ENCODE results near the gene MID1.

The MID1 gene

DNA sequence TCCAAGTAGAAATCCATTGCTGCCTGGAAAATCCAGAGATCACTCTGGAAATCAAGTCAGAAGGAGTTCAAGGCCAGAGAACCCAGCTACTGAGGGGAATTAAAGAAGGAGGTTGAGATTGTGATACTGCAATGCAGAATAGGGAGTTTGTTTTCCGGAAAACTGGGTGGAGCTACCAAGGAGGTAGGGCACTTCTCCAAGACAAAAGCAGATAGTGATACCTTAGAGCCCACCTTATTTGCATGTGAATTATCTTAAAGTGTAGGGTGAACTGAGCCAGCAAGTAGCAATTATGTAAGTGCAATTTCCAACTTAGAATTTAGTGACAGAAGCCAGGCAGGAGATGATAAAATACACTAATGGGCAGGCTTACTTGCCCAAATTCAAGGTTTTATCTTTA, 178.9 kb downstream of the MID1 start:
- no peak for DNase-seq (ENCODE audit: low read depth in 2 of 2)

- no peak for DNase-seq (ENCODE audit: low read depth in 2 of 2)
Measured at GRCh38 chrX:10433296-10433965, 187.0 kb downstream of the MID1 start.

- no peak for DNase-seq (ENCODE audit: low read depth in 2 of 2)
Measured at GRCh38 chrX:10429908-10430307, 190.5 kb downstream of the MID1 start.

- DNase-seq (ENCODE audit: low read depth in 2 of 2) = no peak
Measured at GRCh38 chrX:10427249-10427648, 193.1 kb downstream of the MID1 start.

DNA sequence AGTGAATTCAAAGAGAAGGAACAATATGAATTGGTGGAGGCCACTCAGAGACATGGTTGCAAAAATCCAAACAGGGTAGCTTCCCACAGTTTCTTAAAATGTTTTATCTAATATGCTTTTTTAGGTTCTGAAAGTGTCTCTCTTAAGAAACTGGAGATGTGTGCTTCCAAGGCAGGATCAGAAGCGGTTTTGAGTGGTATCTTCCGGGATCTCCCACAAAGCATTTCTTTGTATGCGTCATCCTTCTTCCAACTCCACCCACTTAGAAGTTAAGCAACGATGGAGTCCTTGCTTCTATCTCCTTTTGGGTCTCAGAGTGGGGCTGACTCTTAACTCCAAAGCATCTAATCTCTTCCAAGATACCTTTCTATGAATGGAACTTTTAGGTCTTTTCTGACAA, 196.7 kb downstream of the MID1 start:
- no peak for DNase-seq (ENCODE audit: low read depth in 2 of 2)

- no peak for DNase-seq (ENCODE audit: low read depth in 2 of 2)
Measured at GRCh38 chrX:10420134-10420533, 200.3 kb downstream of the MID1 start.

DNA sequence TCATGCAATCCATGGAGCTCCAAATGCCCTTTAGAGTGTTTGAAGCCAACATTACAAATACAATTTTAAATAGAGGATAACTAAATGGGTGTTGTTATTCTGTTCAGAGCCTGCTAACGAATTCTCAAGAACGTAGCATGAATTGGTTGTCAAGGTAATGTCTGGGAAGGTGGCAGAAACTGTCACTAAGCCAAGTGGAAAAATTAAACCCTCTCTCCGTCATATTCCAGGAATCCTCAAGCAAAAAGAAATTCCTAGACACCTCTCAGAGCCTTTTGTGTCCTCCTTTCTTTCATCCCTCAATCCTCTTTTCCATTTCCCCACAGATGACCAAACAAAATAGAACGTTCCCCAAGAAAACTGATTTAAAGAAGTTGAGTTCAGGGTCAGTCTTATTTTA, 204.0 kb downstream of the MID1 start:
- no peak for DNase-seq (ENCODE audit: low read depth in 2 of 2)

GRCh38 chrX:10415306-10416001, 204.9 kb downstream of the MID1 start:
- no peak for DNase-seq (ENCODE audit: low read depth in 2 of 2)

- no peak for DNase-seq (ENCODE audit: low read depth in 2 of 2)
Measured at GRCh38 chrX:10414862-10415261, 205.5 kb downstream of the MID1 start.

DNA sequence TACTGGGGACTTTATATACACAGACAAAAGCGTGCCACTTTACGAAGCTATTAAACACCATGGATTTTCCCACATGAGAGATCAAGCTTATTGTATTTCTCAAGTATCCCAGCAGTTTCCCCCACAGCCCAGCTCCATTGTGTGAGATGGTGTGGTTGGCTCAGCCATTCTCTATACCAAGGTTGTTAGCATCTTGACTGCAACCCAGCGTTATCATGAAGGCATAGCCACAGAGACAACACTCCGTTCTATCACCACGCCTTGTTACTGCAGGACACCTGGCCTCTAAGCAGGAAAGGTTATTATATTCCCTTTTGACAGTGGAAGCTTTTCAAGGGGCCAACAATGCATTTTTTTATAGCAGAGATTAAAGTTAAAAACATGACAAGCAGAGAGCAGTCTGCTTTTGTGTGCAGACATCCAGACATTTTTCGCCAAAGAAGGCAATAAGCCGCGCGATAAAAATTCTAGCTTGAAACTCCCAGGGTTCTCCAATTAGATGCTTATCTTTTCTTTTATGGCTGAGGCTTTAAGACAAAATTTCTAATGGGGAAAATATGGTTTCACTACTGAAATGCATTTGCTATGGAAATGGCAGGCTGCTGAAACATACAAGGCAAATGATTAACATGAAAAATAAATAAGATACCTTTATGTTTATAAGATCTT, 206.1 kb downstream of the MID1 start:
- DNase-seq (ENCODE audit: low read depth in 2 of 2) = no peak

GRCh38 chrX:10404436-10404835, 215.9 kb downstream of the MID1 start:
- no peak for DNase-seq (ENCODE audit: low read depth in 2 of 2)

DNA sequence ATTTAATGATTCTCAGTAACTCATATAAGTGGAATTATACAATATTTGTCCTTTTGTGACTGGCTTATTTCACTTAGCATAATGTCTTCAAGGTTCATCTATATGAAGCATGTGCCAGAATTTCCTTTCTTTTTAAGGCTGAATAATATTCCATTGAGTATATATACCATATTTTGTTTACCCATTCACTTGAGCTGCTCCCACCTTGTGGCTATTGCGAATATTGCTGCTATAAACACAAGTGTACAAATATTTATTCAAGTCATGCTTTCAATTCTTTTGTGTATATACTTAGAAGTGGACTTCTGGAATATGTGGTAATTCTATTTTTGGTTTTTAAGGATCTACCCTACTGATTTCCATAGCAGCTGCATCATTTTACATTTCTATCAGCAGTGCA, 219.1 kb downstream of the MID1 start:
- no peak for DNase-seq (ENCODE audit: low read depth in 2 of 2)

DNA sequence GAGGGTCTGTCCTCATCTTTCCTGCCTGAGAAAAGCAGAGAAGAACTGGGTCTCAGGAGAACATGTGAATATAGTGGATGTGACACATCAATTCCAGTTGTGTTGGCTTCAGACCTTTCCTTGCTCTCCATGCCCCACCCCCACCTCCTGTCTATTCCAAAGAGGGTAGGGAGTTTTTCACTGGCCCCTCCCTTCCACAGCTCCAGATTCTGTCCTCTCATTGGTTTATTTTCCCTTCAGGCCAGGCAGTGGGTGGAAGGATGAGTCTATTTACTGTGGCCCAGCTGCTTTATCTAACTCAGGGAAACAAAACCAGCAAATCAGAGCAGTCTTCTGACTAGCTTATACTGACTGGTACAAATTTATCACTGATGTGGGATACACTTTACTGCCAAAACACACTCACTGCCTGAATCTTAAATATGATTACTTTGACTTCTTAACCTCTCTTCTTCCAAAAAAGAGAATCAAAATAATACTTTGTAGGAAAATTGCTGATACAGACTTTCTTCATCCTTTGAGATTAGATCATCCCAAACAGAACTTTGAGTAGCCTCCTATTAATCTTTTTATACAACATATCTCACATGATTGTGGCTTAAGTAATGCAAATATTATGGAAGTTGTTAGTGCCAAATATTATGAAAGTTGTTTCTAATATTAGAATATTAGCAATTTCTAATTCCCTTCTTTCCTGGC, 221.2 kb downstream of the MID1 start:
- no peak for DNase-seq (ENCODE audit: low read depth in 2 of 2)

GRCh38 chrX:10398215-10398614, 222.2 kb downstream of the MID1 start:
- no peak for DNase-seq (ENCODE audit: low read depth in 2 of 2)

DNA sequence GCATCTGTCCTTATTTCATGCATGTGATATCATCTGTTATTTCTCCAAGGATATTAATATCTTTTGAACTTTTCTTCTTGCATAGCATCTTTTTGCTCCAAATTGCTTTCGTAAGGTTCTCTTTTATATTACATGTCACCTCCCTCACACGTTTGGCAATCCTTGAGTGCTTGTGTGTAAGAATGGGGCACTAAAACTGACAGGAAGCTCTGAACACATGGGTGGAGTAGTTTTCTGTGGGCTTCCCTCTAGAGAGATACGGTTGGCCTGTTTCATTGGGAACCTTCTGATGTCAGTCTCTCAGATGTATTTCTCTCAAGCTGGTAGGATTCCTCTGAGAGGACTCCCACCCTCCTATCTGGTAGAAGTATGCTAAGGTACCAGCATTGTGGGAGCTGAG, 223.0 kb downstream of the MID1 start:
- no peak for DNase-seq (ENCODE audit: low read depth in 2 of 2)

DNA sequence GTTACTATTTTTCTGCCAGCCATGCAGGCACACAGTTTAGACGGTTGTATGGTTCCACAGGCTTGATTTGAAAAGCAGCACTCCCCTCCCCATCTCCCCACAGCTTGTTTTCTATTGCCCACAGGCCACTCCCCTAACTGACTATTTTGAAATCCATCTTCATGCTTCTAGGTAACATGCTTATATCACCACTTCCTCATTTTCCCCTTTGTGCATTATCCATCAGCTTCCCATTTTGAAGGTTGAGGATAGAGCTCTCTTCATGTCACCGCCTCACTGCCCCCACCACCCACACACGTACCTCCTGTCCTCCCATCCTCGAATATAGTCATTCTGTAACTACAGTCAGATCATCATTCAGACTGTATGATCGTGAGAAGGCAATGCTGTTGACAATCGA, 224.7 kb downstream of the MID1 start:
- DNase-seq (ENCODE audit: low read depth in 2 of 2) = no peak
